ENCODE results near the gene INTS12.

Gene INTS12

DNA sequence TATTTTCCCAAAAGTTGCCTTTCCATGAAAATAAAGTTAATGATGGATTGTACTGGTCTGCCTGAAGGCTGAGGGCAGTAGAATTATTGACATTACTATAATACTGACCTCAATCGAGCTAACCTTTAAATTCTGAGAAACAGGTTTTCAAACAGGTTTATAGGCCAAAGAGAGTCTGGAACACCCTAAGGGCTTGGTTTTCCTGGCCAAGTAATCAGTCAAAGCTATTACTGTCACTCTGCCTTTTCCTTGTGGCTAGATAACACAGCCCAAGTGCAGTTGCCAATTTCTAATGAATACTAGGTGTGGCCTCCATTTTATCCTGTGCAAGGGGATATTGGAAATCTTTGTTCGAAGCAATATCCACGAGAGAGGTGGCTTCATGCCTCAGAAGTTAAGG lies 75.2 kb downstream of the INTS12 start:
- TF ChIP-seq, protein P1, sequence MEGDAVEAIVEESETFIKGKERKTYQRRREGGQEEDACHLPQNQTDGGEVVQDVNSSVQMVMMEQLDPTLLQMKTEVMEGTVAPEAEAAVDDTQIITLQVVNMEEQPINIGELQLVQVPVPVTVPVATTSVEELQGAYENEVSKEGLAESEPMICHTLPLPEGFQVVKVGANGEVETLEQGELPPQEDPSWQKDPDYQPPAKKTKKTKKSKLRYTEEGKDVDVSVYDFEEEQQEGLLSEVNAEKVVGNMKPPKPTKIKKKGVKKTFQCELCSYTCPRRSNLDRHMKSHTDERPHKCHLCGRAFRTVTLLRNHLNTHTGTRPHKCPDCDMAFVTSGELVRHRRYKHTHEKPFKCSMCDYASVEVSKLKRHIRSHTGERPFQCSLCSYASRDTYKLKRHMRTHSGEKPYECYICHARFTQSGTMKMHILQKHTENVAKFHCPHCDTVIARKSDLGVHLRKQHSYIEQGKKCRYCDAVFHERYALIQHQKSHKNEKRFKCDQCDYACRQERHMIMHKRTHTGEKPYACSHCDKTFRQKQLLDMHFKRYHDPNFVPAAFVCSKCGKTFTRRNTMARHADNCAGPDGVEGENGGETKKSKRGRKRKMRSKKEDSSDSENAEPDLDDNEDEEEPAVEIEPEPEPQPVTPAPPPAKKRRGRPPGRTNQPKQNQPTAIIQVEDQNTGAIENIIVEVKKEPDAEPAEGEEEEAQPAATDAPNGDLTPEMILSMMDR (IDR thresholded peaks at IDR 0.05; ENCODE audit: low read depth, low read length), result no peak
- H3K4me3 ChIP-seq (replicated peaks in 1 of 2; ENCODE audit: low read depth in 2 of 2, low read length in 2 of 2), result no peak overlapping the region
- DNase-seq (ENCODE audit: low read depth in 2 of 2), result no peak
